Pancreas (tissue), 10 donors: ENCODE measurements around the gene DGUOK. TPM values are rescaled to one million over a fixed set of nuclear protein-coding genes. Genes with fewer than 3 reads are reported as not detected.

Experiments used
- ATAC-seq, 4 donors: fragments of 200-7000 bp; cut with Tn5 transposase; one replicate each; pipeline versions ENCODE4 v1.8.0 to v1.9.1; 2020; ENCODE audit warnings: mild to moderate bottlenecking in 4 of 4, moderate library complexity in 4 of 4
- DNase-seq, 6 donors: peaks; one replicate each; pipeline ENCODE4 v3.0.0-alpha.2; 2020
- FAIRE-seq: peaks from 2 replicates; lab custom pipeline; 2012; peaks lifted over from hg19 to GRCh38; lab: Jason Lieb, UNC
- H3K27ac ChIP-seq, 4 donors: fragments of 200-600 bp; sonication (generic); 1 replicate in 3 of 4; 2 replicates in 1 of 4; pipeline versions ENCODE4 v1.5.0 to v1.8.0; 2020
- H3K27me3 ChIP-seq, 4 donors: fragments of 200-600 bp; one replicate each; pipeline ENCODE4 v1.8.0; 2021
- H3K36me3 ChIP-seq, 3 donors: fragments of 200-600 bp; sonication (generic) in 1 of 3; one replicate each; pipeline versions ENCODE4 v1.5.0 to v1.8.0; 2020 to 2021
- H3K4me1 ChIP-seq, 3 donors: fragments of 200-600 bp; one replicate each; pipeline ENCODE4 v1.8.0; 2021
- H3K4me3 ChIP-seq, 4 donors: fragments of 200-600 bp; sonication (generic) in 2 of 4; one replicate each; pipeline versions ENCODE4 v1.5.0 to v1.8.0; 2020 to 2021
- H3K9me3 ChIP-seq, 4 donors: fragments of 200-600 bp; one replicate each; pipeline ENCODE4 v1.8.0; 2021
- CTCF ChIP-seq, 4 donors: fragments of 200-600 bp; sonication (generic) in 3 of 4; IDR thresholded peaks; one replicate each; pipeline versions ENCODE4 v1.5.0 to v1.8.0; 2021; ENCODE audit warnings: antibody characterized with exemption in 4 of 4
- WGBS, 2 donors: extraction: QIAGEN DNeasy Blood & Tissue Kit; methylation state at CpG; one replicate each; pipeline ENCODE4 v1.1.7; 2013; 5-methylcytosine and 5-hydroxymethylcytosine counted together
- intact Hi-C, 3 donors: fragments of 100-400 bp; cut with DNase I; formaldehyde crosslinking; loops; one replicate each; pipeline versions ENCODE4 v1.11.1 to v1.14.2; 2022
- polyA plus RNA-seq, 2 donors: library from polyadenylated mRNA; stranded (reverse); fragments of 200-250 nt; gene quantifications; one replicate each; pipeline ENCODE4 v1.2.3, GENCODE V29; 2013
- total RNA-seq, 6 donors: library from RNA; stranded (reverse); fragmentation: NEBNext Ultra II Directional in 4 of 6; extraction: Animal tissue kit (Norgen Biotek cat#: 25700) in 4 of 6; gene quantifications; one replicate each; pipeline versions ENCODE4 v1.2.1 to v1.2.4, GENCODE V29; 2021 to 2023
- donor health status: healthy with polysubstance abuse.
- donor health status: DM: no; HTN: no; CAD: no; lungs with moderate emphysema.
- donor health status: DM: no; HTN: no; CAD: no.
- donor health status: control.
- donor health status: control.
- donor health status: Bipolar disorder and iron deficiency.
- donor health status: DM: yes; HTN: yes; CAD: no.
- donor health status: DM: no; HTN: no; CAD: no.
- donor health status: DM: no; HTN: no; CAD: no.
- donor health status: DM: yes; HTN: yes; CAD: no.

Gene DGUOK
- total and polyA plus RNA-seq, 8 donors = 13.1 to 47.0 (median 17.3) TPM

- peak in 1 of 6 donors; percentile 1 for DNase-seq
- no peaks in the 10 kb centered on the region for H3K27me3 ChIP-seq
- no peak for ATAC-seq
- intact Hi-C loops = no loop called here
- H3K4me1 ChIP-seq = peaks cover 0 to 10% (median 2%) of the 10 kb centered on the region in 3 donors
- WGBS, 2 donors = 81 to 86% methylated on average over 4 of the region's 4 CpGs
- no peak for TF ChIP-seq CTCF (IDR thresholded peaks at IDR 0.05)
- no peak for FAIRE-seq
- H3K9me3 ChIP-seq = no peaks in the 10 kb centered on the region
- no peaks in the 10 kb centered on the region for H3K36me3 ChIP-seq
- no peak overlapping the region for H3K4me3 ChIP-seq
- H3K27ac ChIP-seq = no peak overlapping the region
Observed at GRCh38 chr2:73998933-73999332, 72.3 kb downstream of the DGUOK start.

- ATAC-seq (no peak), FAIRE-seq (no peak), DNase-seq (peak in 1 of 6 donors; percentile 44)
- Histone ChIP-seq H3K36me3 (no peaks in the 10 kb centered on the region), H3K4me3 (no peak overlapping the region), H3K27me3 (no peaks in the 10 kb centered on the region), H3K27ac (no peak overlapping the region), H3K9me3 (no peaks in the 10 kb centered on the region), H3K4me1 (peaks cover 0 to 10% (median 2%) of the 10 kb centered on the region in 3 donors)
- no peak for TF ChIP-seq CTCF (IDR thresholded peaks at IDR 0.05)
- 31 to 35% methylated on average over 10 of the region's 10 CpGs for WGBS, 2 donors
- intact Hi-C loops = no loop called here
Observed at GRCh38 chr2:73999881-74000597, 73.4 kb downstream of the DGUOK start.

- Histone ChIP-seq H3K4me1 (peaks cover 0 to 10% (median 2%) of the 10 kb centered on the region in 3 donors), H3K27ac (no peak overlapping the region), H3K36me3 (no peaks in the 10 kb centered on the region), H3K4me3 (no peak overlapping the region), H3K9me3 (no peaks in the 10 kb centered on the region), H3K27me3 (no peaks in the 10 kb centered on the region)
- FAIRE-seq (no peak), DNase-seq (no peak), ATAC-seq (no peak)
- intact Hi-C loops = no loop called here
- 54 to 57% methylated on average over 5 of the region's 5 CpGs for WGBS, 2 donors
- no peak for TF ChIP-seq CTCF (IDR thresholded peaks at IDR 0.05)
Observed at GRCh38 chr2:74000666-74001065, 74.0 kb downstream of the DGUOK start.

- Histone ChIP-seq H3K4me1 (peaks cover 0 to 10% (median 2%) of the 10 kb centered on the region in 3 donors), H3K27ac (no peak overlapping the region), H3K27me3 (no peaks in the 10 kb centered on the region), H3K9me3 (no peaks in the 10 kb centered on the region), H3K4me3 (no peak overlapping the region), H3K36me3 (no peaks in the 10 kb centered on the region)
- no peak for TF ChIP-seq CTCF (IDR thresholded peaks at IDR 0.05)
- ATAC-seq = no peak
- DNase-seq = peak in 1 of 6 donors; percentile 30
- intact Hi-C loops = no loop called here
- FAIRE-seq = no peak
- WGBS, 2 donors = 80 to 81% methylated on average over 4 of the region's 4 CpGs
Observed at GRCh38 chr2:74001121-74001520, 74.4 kb downstream of the DGUOK start.
